Anterior cingulate cortex (tissue), 58 donors: ENCODE results near the gene PROCA1.
"Not testable (repeated sequence)": the region's sequence is repeated elsewhere in the genome, so short reads cannot be mapped to it uniquely, and the experiment has no call there.

ENCODE experiments used
- DNase-seq, 58 donors: peaks; one replicate each; lab custom pipeline; 2025; lab: John Stamatoyannopoulos, UW

PROCA1 gene

DNA sequence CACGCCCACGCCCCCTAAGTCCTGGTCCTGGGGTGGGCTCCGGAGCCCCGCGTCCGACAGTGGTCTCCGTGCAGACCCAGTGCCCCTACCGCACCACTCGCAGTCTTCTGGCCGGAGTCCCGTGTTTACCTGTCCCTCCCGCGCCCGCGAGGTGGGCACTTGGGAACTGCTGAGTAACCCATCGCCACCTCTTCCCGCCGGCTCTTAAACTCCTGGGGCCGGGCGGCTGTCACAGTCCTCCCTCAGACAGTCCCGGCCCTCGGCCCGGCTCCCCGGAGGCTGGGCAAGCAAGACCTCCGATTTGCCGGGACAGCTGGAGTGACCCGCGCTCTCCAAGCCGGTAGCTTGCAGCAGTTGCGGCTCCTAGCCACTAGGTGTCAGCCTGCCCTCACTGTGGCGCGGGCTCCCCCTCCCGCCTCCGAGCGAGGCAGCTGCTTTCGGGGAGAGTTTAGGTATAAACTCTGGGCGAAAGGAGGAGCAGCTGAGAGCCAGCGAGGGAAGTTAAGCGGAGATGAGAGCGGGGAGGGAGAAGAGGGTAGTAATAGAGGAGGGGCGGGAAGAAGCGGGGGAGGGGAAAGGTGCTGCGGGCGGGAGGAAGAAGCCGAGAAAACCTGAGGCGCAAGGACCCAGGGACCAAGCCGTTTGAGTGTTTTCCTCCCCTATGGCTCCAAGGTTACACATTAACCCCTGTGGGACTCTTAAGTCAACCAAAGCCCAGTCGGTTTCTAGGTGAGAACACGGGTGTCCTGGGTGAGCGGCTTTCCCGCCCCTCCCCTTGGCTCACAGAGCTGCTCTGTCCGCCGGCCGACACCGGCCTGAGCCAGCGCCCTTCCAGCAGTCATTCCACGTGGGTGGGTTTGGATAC is 15.2 kb upstream of the PROCA1 start:
- peak; percentile 42 to 96 (median 88) for DNase-seq

DNA sequence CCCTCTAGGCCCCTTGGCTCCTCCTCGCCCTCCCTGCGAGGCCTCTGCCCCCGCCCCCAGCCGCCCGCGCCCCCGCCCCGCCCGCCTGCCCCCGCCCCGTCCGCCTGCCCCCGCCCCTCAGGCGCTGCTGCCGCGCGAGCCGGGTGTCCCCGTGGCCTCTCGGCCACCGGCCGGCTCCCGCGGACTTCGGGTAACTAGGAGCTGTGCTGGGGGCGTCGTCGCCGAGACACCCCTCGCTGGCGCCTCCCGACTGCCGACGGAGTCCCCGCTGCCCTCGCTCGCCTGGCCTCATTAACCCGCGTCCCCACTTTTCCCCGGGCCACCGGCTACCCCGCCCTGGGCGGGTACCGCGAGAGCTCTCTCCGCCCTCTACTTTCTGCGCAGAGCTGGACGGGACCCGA is 14.5 kb upstream of the PROCA1 start, which contains the start of gene TLCD1:
Gene TLCD1, minus strand, starts transcription at position 8 of the 401 bp plus-strand sequence. CDS start 136 bp downstream, outside the sequence.
- DNase-seq, result peak in 50 of 58 donors; percentile 27 to 83 (median 69)

DNA sequence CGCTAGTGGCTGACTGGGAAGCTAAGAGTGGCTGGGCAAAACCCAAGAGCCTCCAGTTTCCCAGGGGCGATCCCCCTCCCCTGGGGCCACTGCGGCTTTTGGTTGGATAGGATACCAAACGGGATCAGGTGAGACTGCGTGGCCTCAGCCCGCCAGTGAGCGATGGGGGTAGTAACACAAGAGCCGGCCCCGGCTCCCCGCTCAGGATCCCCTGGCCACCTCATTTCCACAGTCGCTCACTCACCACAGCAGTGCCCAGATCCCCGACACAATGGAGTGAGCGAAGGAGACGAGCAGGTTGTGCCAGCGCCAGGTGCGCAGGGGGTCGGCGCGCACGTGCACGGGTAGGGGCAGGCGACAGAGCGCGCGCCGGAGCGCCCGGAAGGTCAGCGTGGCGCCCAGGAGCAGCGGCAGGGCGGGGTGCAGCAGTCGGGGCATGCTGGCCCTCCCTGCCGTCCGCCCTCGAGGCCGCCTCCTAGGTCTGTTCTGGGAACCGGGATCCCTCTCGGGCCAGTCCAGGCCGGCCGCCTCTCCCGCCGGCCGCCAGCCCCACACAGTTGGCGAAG is 14.1 kb upstream of the PROCA1 start:
- DNase-seq, result peak in 13 of 58 donors; percentile 31 to 73 (median 48)

DNA sequence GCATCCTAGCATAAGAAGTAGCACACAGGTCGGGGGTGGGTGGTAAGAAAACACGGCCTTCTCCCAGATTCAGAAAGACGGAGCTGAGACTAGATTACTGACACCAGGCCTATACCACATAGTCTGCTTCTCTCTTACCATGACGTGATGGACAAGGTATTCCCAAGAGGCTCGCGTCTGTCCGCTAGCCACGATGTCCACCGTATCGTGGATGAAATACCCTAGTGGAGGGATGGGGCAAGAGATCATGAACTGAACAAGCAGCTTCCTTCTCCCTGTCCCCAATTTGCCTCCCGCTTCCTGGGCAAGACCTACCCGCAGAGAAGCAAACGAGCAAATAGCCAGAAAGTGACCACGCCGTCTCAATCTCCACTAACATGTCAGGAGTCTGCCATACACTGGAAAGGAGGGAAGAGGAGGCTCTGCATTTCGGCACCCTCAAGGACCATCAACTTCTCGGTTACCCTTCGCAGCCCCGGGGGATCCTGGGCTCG is 13.5 kb upstream of the PROCA1 start:
- DNase-seq, result peak in 1 of 58 donors; percentile 16

DNA sequence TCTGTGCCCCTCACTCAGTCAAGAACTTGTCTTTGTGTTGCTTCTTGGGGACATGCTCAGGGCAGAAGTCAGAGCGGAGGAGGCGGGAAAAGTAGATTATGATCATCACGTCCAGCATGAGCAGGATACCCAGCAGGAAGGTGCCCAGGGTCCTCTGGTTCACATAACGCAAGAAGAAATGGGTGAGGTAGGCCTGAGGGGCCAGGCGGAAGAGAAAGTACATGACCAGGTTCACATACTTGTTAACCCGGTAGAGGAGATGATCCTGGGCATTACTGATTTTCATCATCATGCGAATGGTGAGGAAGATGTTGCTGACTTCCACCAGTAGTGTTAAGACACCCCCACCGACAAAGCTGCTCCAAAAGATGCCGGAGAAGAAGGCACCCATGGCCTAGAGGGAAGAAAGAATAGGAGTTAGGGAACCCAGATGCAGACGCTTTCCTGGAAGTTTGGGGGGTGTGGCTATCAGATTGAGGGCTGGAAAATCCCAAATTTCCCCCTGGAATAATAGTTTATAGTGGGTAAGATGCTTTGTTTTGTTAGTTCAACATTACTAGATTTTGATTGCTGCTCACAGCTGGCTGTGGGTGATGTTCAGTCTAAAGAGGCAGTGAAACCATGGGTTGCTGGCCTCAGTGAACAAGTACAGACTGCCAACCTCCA is 12.9 kb upstream of the PROCA1 start:
- DNase-seq, result no peak

DNA sequence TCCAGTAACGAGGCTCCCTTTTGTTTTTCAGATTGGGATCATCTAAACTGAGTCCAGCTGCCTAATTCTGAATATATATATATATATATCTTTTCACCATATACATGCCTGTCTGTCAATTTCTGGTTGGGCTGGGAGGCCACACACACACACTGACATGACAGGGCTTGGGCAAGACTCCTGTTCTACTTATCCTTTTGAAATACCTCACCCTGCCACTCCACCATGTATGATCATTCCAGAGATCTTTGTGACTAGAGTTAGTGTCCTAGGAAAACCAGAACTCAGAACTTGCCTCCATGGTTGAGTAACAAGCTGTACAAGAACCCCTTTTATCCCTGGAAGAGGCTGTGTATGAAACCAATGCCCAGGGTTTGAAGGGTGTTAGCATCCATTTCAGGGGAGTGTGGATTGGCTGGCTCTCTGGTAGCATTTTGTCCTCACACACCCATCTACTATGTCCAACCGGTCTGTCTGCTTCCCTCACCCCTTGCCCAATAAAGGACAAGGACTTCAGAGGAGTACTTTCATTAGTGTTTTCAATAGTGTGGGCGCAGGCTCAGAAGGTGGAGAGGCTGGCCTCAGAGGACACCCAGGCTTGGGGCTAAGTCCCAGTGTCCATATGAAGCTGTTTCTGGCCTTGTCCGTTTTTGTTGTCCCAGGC is 12.3 kb upstream of the PROCA1 start:
- not testable (repeated sequence) for DNase-seq

DNA sequence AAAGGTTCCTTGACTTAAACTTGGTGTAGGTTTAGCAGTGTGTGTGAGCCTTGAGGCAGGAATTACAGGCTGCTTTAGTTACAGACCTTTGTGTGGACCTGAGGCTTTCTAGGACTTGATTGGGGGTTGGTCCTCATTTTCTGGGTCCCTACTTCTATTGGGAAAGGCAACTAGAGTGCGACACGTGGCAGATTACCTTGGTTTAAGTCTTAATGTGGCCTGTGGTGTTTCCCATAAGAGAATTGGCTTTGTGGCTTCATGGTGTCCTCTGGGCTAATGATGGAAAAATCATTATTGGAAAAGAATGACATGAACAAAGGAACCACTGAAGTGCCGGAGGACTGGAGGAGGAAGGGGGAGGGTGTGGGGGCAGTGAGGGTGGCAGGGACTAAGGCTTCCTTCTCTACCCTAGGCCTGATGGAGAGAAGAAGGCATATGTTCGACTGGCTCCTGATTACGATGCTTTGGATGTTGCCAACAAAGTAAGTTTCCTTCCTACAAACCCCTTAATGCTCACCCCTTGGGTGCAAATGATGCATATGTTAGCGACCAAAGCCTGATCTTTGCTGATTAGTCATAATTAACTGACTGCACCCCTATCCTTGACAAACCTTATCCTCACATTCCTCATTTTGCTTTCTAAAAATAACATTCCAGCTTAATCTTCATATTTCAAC is 11.6 kb upstream of the PROCA1 start:
- DNase-seq, result no peak

DNA sequence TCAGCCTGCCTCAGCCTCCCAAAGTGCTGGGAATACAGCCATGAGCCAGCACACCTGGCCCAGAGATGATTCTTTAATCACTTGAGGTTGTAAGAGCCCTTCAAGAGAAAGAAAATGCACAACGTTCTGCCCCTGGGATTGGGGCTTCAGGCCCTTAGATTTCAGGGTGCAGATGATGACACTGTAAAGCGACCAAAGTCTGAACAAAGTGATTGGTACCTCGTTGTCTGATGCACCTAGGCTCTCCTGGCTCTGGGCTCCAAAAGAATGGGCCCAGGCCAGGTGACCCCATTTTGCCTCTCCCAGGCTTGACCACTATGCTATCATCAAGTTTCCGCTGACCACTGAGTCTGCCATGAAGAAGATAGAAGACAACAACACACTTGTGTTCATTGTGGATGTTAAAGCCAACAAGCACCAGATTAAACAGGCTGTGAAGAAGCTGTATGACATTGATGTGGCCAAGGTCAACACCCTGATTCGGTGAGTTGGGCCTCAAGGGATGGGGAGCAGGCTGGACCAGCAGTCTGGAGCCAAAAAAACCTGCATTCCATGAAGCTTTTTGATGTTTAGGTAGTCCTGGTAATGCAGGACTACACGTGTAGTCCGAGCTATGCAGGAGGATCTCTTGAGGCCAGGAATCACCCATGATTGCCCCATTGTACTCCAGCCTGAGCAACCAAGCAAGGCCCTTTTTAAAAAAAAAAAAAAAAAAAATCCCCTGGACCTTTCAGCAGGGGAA is 10.9 kb upstream of the PROCA1 start:
- DNase-seq, result no peak

DNA sequence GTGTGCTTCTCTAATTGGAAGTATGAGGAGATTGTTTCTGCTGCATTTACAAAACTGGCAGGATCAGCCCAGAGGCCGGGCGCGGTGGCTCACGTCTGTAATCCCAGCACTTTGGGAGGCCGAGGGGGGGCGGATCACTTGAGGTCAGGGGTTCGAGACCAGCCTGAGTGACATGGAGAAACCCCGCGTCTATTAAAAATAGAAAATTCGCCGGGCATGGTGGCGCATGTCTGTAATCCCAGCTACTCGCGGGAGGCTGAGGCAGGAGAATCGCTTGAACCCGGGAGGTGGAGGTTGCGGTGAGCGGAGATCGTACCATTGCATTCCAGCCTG is 9.3 kb upstream of the PROCA1 start:
- DNase-seq, result not testable (repeated sequence)

DNA sequence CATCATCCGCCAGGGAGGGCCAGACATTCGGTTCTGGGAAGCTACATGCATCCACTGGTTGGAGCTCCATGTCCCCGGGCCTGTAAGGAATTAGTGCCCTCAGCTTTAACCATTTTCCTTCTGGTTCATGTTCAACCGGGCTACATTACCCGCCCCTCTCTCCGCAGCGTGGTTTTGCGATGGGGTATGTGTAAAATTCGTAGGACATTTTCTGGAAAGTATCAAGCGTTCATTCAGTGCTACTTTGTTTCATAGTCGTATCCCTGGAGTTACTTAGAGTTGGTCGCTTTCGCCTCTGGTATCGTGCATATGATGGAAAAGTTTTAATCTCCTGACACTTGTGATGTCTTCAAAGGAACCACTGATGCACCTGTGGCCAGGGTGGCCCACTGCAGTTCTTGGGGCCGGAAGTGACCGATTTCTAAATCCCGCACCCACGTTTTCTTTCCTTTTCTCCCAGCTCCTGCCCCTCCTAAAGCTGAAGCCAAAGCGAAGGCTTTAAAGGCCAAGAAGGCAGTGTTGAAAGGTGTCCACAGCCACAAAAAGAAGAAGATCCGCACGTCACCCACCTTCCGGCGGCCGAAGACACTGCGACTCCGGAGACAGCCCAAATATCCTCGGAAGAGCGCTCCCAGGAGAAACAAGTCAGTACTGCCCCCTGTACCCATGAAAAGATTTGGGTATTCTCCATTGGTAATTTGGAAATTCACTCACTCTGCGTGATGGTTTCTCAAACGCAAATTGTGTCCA is 8.7 kb upstream of the PROCA1 start:
- DNase-seq, result no peak

DNA sequence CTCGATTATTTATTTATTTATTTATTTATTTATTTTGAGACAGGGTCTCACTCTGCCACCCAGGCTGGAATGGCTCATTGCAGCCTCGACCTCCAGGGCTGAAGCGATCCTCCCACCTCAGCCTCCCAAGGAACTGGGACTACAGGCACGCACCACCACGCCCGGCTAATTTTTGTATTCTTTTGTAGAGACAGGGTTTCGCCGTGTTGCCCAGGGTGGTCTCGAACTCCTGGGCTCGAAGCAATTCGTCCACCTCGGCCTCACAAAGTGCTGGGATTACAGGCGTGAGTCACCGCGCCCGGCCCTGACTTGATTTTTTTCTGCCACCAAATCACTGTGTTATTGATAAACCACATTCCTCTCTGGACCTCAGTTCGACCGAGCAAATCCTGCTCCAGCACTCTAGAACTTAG is 7.3 kb upstream of the PROCA1 start:
- DNase-seq, result no peak

DNA sequence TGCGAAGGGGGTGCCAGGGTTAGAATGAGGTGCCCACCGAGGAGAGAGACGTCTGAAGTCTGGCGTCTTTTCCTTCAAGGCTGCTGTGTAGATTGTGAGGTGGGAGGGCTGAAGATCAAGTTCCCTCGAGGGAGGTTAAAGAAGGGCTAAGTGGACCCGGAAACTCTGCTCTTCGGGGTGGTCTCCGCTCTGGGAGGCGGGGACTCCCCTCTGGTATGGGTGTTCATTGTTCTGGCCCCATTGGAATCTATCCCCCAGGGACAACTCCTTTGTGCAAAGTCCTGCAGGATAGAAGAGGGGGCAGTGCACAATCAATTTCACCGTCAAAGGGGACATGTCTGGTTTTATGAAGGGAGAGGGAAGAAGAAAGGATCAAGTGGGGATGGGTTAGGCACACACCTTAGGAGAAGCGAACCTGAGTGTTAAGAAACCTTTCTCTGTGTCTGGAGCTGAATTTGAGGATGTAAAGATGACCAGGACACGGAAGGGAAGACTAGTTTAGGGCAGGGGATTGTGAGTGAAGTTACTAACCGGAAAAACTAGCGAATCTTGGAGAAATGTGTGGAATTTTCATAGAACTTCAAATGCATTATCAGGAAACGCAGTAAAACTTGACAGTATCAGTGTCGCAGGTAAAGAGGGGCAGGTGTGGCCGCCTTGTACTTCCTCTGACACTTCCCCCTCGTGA is 6.8 kb upstream of the PROCA1 start:
- no peak for DNase-seq

DNA sequence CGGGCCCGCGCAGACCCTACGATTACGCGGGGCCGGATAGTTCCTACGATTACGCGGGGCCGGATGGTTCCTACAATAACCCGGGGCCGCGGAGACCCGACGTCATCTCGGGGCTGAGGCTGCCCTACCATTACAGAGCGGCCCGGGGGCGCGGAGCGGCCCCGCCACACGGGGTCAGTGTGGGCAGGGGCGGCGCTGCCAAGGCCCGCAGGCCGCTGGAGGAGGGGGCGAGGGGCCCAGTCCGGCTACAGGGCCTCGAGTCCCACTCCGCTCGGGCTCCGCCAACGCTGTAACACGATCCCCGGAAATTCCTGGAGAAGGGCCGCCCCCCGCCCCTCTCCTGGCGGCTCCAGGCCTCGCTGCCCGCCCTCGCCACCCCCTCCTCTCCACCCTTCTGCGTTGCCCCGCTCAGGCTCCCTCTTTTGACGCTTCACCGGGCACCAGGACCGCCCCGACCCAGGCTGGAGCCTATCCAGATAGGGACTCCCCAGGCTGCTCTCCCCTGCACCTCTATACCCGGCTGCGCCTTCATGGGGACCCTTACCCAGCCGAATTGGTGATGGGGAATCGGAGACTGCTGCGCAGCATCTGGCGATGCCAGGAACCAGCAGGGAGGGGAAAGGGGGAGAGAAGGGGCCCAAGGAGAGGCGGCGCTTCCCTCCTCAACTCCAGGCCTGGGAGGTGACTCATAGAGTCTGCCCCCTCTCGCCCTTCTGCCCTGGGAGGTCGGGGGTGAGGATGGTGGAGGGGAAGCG is 6.1 kb upstream of the PROCA1 start, which contains the start of gene RAB34:
Gene RAB34, minus strand, starts transcription at position 291 of the 755 bp plus-strand sequence. CDS start 602 bp downstream, outside the sequence.
- peak in 43 of 58 donors; percentile 23 to 78 (median 43) for DNase-seq

DNA sequence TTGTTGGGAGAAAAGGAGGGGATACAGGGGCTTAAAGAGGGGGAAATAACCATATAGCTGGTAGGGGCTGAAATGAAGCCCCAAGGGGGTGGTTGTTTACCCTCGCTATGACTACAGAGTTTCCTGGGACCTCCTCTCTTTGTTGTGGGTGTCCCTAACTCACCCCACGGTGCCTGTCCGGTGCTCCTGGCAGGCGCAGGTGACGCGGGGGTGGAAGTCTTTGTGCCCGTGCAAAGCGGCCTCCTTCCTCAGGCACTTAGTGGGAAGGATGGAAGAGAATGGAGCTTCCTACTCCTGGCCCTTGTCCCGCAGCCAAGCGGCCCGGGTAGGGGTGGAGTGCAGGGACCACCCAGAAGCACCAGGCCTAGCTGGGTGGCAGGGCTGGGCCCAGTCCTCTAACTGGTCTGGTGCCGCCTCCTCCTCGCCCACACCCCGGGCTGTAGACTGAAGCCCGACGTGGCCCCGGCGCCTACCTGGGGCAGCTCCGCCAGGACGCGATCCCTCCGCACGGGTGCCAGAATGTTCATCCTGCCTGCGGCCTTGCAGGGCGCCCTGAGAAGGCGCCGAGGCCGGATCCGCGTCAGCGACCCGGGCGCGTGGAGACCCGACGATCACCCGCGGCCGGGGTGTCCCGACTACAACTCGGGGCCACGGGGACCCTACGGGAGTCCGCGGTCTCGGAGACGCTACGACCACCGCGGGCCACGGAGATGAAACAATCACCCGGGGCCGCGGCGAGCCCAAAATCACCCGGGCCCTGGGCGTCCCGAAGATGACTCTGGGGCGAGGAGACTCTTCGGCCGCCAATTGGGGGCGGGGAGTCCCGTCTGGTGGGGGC is 5.3 kb upstream of the PROCA1 start:
- DNase-seq, result peak in 2 of 58 donors; percentile 7 to 13

DNA sequence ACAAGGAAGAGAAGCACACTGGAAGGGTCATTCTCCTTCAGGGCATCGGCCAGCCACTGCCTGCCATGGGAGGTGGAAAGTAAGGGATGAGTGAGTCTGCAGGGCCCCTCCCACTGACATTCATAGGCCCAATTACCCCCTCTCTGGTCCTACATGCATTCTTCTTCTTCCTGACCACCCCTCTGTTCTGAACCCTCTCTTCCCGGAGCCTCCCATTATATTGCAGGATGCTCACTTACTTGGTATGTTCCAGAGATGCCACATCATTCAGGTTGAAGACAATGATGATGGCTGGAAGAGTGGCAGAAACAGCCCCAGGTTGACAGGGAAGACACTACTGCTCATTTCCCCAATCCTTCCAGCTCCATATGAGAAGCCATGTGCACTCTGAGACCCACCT is 3.5 kb upstream of the PROCA1 start:
- DNase-seq, result no peak

DNA sequence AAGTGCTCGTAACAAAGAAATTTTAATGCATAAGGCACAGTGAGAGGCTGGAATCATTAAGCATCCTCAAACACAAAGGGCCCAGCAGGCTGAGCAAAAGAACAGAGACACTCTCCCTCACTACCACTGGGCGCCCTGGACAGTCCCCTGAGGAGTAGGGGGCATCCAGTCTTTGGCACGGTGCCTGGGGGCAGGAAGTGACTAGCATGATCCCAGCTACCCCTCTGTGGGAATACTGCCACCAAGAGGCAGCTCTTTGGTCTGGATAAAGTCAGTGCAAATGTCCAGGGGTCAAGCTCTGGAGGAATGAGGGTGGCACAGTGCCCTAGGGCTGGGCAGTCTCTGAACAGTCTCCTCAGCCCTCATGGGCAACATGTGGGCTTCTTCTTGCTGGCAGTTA is 2.6 kb upstream of the PROCA1 start:
- no peak for DNase-seq
